ENCODE results near the gene DMRT1.

Gene DMRT1

GRCh38 chr9:878239-878638 is 36.7 kb downstream of the DMRT1 start:
- no peak overlapping the region for H3K9ac ChIP-seq (ENCODE audit: low read length)
- H2BK120ac ChIP-seq (ENCODE audit: insufficient read depth, low read length, poor library complexity) = no peak overlapping the region
- peaks cover 9 to 12% of the 10 kb centered on the region in 2 experiments for H3K4me1 ChIP-seq (ENCODE audit: control insufficient read depth in 1 of 2, insufficient read depth in 2 of 2, low read length in 2 of 2)
- no peak overlapping the region for H3K14ac ChIP-seq (ENCODE audit: low read length)
- peaks cover 7% of the 10 kb centered on the region for H3K79me1 ChIP-seq (ENCODE audit: low read length)
- no peak overlapping the region for H4K8ac ChIP-seq (ENCODE audit: low read depth, low read length)
- WGBS (ENCODE audit: extremely low coverage, insufficient coverage, insufficient read length) = no CpG with 5 or more reads among the region's 5 CpGs
- H3K4me3 ChIP-seq (ENCODE audit: low read depth, low read length) = no peak overlapping the region
- H2AFZ ChIP-seq (ENCODE audit: insufficient read depth, low read length, poor library complexity) = no peak overlapping the region
- no peak for DNase-seq
- H3K4me2 ChIP-seq (ENCODE audit: low read length) = no peak overlapping the region
- H4K91ac ChIP-seq (ENCODE audit: low read depth, low read length) = no peak overlapping the region
- H3K27ac ChIP-seq (ENCODE audit: low read depth, low read length) = no peak overlapping the region
- H3K79me2 ChIP-seq (ENCODE audit: control insufficient read depth, insufficient read depth, low read length, poor library complexity) = no peaks in the 10 kb centered on the region
- no peak overlapping the region for H4K12ac ChIP-seq (ENCODE audit: low read depth, low read length)
- H3K27me3 ChIP-seq (ENCODE audit: insufficient read depth, low read length) = no peaks in the 10 kb centered on the region
- no peak overlapping the region for H2AK5ac ChIP-seq (ENCODE audit: low read length)
- H3K9me3 ChIP-seq (ENCODE audit: insufficient read depth, low read depth, low read length) = no peaks in the 10 kb centered on the region
- H3K23ac ChIP-seq (ENCODE audit: low read length) = no peak overlapping the region
- no peak overlapping the region for H3K4ac ChIP-seq (ENCODE audit: low read depth, low read length)
- H2BK5ac ChIP-seq (ENCODE audit: low read depth, low read length, poor library complexity) = no peak overlapping the region
- no peaks in the 10 kb centered on the region for H3K36me3 ChIP-seq (ENCODE audit: control insufficient read depth in 1 of 2, insufficient read depth in 2 of 2, low read length in 2 of 2)
- no peak overlapping the region for H2BK12ac ChIP-seq (ENCODE audit: low read length)
- no peak overlapping the region for H3K18ac ChIP-seq (ENCODE audit: low read length)

GRCh38 chr9:880725-881124 is 39.2 kb downstream of the DMRT1 start:
- Histone ChIP-seq H2BK12ac (ENCODE audit: low read length) (peak overlapping the region; percentile 0), H3K14ac (ENCODE audit: low read length) (no peak overlapping the region), H3K27me3 (ENCODE audit: insufficient read depth, low read length) (no peaks in the 10 kb centered on the region), H3K9me3 (ENCODE audit: insufficient read depth, low read depth, low read length) (no peaks in the 10 kb centered on the region), H3K18ac (ENCODE audit: low read length) (no peak overlapping the region), H2BK5ac (ENCODE audit: low read depth, low read length, poor library complexity) (no peak overlapping the region), H4K91ac (ENCODE audit: low read depth, low read length) (no peak overlapping the region), H4K8ac (ENCODE audit: low read depth, low read length) (no peak overlapping the region), H2BK120ac (ENCODE audit: insufficient read depth, low read length, poor library complexity) (no peak overlapping the region), H3K4me1 (ENCODE audit: control insufficient read depth in 1 of 2, insufficient read depth in 2 of 2, low read length in 2 of 2) (peaks cover 9 to 13% of the 10 kb centered on the region in 2 experiments), H3K79me1 (ENCODE audit: low read length) (peaks cover 11% of the 10 kb centered on the region), H2AK5ac (ENCODE audit: low read length) (peak overlapping the region; percentile 40), H3K4me2 (ENCODE audit: low read length) (no peak overlapping the region), H3K4ac (ENCODE audit: low read depth, low read length) (no peak overlapping the region), H3K27ac (ENCODE audit: low read depth, low read length) (no peak overlapping the region), H3K36me3 (ENCODE audit: control insufficient read depth in 1 of 2, insufficient read depth in 2 of 2, low read length in 2 of 2) (no peaks in the 10 kb centered on the region), H3K4me3 (ENCODE audit: low read depth, low read length) (no peak overlapping the region), H3K9ac (ENCODE audit: low read length) (no peak overlapping the region), H3K79me2 (ENCODE audit: control insufficient read depth, insufficient read depth, low read length, poor library complexity) (no peaks in the 10 kb centered on the region), H4K12ac (ENCODE audit: low read depth, low read length) (no peak overlapping the region), H3K23ac (ENCODE audit: low read length) (no peak overlapping the region), H2AFZ (ENCODE audit: insufficient read depth, low read length, poor library complexity) (no peak overlapping the region)
- DNase-seq = no peak
- WGBS (ENCODE audit: extremely low coverage, insufficient coverage, insufficient read length) = no CpG with 5 or more reads among the region's 7 CpGs

- Histone ChIP-seq H3K9me3 (ENCODE audit: insufficient read depth, low read depth, low read length) (no peaks in the 10 kb centered on the region), H3K23ac (ENCODE audit: low read length) (no peak overlapping the region), H4K12ac (ENCODE audit: low read depth, low read length) (no peak overlapping the region), H2BK120ac (ENCODE audit: insufficient read depth, low read length, poor library complexity) (no peak overlapping the region), H3K9ac (ENCODE audit: low read length) (no peak overlapping the region), H3K4me2 (ENCODE audit: low read length) (no peak overlapping the region), H2BK12ac (ENCODE audit: low read length) (no peak overlapping the region), H4K91ac (ENCODE audit: low read depth, low read length) (peak overlapping the region; percentile 83), H2AFZ (ENCODE audit: insufficient read depth, low read length, poor library complexity) (no peak overlapping the region), H3K4me1 (ENCODE audit: control insufficient read depth in 1 of 2, insufficient read depth in 2 of 2, low read length in 2 of 2) (peaks cover 9 to 13% of the 10 kb centered on the region in 2 experiments), H3K4me3 (ENCODE audit: low read depth, low read length) (no peak overlapping the region), H3K36me3 (ENCODE audit: control insufficient read depth in 1 of 2, insufficient read depth in 2 of 2, low read length in 2 of 2) (no peaks in the 10 kb centered on the region), H3K4ac (ENCODE audit: low read depth, low read length) (no peak overlapping the region), H3K18ac (ENCODE audit: low read length) (no peak overlapping the region), H3K79me2 (ENCODE audit: control insufficient read depth, insufficient read depth, low read length, poor library complexity) (no peaks in the 10 kb centered on the region), H3K14ac (ENCODE audit: low read length) (no peak overlapping the region), H3K79me1 (ENCODE audit: low read length) (peaks cover 11% of the 10 kb centered on the region), H2BK5ac (ENCODE audit: low read depth, low read length, poor library complexity) (no peak overlapping the region), H4K8ac (ENCODE audit: low read depth, low read length) (no peak overlapping the region), H3K27me3 (ENCODE audit: insufficient read depth, low read length) (no peaks in the 10 kb centered on the region), H3K27ac (ENCODE audit: low read depth, low read length) (peak overlapping the region; percentile 78), H2AK5ac (ENCODE audit: low read length) (no peak overlapping the region)
- WGBS (ENCODE audit: extremely low coverage, insufficient coverage, insufficient read length) = no CpG with 5 or more reads among the region's 4 CpGs
- DNase-seq = no peak
Measured at GRCh38 chr9:882416-882924, 41.0 kb downstream of the DMRT1 start.

GRCh38 chr9:883011-883410 is 41.5 kb downstream of the DMRT1 start:
- Histone ChIP-seq H3K9me3 (ENCODE audit: insufficient read depth, low read depth, low read length) (no peaks in the 10 kb centered on the region), H3K4me1 (ENCODE audit: control insufficient read depth in 1 of 2, insufficient read depth in 2 of 2, low read length in 2 of 2) (peaks cover 9 to 13% of the 10 kb centered on the region in 2 experiments), H2AK5ac (ENCODE audit: low read length) (peak overlapping the region; percentile 68), H4K8ac (ENCODE audit: low read depth, low read length) (peak overlapping the region; percentile 82), H3K9ac (ENCODE audit: low read length) (no peak overlapping the region), H3K79me2 (ENCODE audit: control insufficient read depth, insufficient read depth, low read length, poor library complexity) (no peaks in the 10 kb centered on the region), H3K4me3 (ENCODE audit: low read depth, low read length) (no peak overlapping the region), H3K27ac (ENCODE audit: low read depth, low read length) (peak overlapping the region; percentile 17), H3K27me3 (ENCODE audit: insufficient read depth, low read length) (no peaks in the 10 kb centered on the region), H3K4me2 (ENCODE audit: low read length) (no peak overlapping the region), H2BK12ac (ENCODE audit: low read length) (peak overlapping the region; percentile 88), H3K79me1 (ENCODE audit: low read length) (peaks cover 11% of the 10 kb centered on the region), H3K14ac (ENCODE audit: low read length) (peak overlapping the region; percentile 53), H3K4ac (ENCODE audit: low read depth, low read length) (peak overlapping the region; percentile 40), H2AFZ (ENCODE audit: insufficient read depth, low read length, poor library complexity) (no peak overlapping the region), H4K12ac (ENCODE audit: low read depth, low read length) (no peak overlapping the region), H2BK5ac (ENCODE audit: low read depth, low read length, poor library complexity) (peak overlapping the region; percentile 76), H3K36me3 (ENCODE audit: control insufficient read depth in 1 of 2, insufficient read depth in 2 of 2, low read length in 2 of 2) (no peaks in the 10 kb centered on the region), H3K18ac (ENCODE audit: low read length) (no peak overlapping the region), H2BK120ac (ENCODE audit: insufficient read depth, low read length, poor library complexity) (peak overlapping the region; percentile 89), H3K23ac (ENCODE audit: low read length) (no peak overlapping the region), H4K91ac (ENCODE audit: low read depth, low read length) (peak overlapping the region; percentile 83)
- no CpG with 5 or more reads among the region's 8 CpGs for WGBS (ENCODE audit: extremely low coverage, insufficient coverage, insufficient read length)
- DNase-seq = peak; percentile 48 to 92

All from trophoblast cell (in vitro differentiated cells and primary cell).